Measurements from ENCODE around the gene MACROD1.

GRCh38 chr11:63951779-63952536 is 214.0 kb downstream of the MACROD1 start:
- TF ChIP-seq POLR2AphosphoS5 (IDR thresholded peaks at IDR 0.05) = no peak
- TF ChIP-seq CTCF (IDR thresholded peaks at IDR 0.05) = no peak
- no peak for TF ChIP-seq POLR2A (IDR thresholded peaks at IDR 0.05)

Data from suprapubic skin (tissue), 4 donors.